Astrocyte of the hippocampus (primary cell): ENCODE data around the gene FOXK2.

ENCODE experiments used
- DNase-seq: peaks from one replicate; pipeline ENCODE4 v3.0.0; 2011; ENCODE audit warnings: low read depth, low spot score

FOXK2 gene

DNA sequence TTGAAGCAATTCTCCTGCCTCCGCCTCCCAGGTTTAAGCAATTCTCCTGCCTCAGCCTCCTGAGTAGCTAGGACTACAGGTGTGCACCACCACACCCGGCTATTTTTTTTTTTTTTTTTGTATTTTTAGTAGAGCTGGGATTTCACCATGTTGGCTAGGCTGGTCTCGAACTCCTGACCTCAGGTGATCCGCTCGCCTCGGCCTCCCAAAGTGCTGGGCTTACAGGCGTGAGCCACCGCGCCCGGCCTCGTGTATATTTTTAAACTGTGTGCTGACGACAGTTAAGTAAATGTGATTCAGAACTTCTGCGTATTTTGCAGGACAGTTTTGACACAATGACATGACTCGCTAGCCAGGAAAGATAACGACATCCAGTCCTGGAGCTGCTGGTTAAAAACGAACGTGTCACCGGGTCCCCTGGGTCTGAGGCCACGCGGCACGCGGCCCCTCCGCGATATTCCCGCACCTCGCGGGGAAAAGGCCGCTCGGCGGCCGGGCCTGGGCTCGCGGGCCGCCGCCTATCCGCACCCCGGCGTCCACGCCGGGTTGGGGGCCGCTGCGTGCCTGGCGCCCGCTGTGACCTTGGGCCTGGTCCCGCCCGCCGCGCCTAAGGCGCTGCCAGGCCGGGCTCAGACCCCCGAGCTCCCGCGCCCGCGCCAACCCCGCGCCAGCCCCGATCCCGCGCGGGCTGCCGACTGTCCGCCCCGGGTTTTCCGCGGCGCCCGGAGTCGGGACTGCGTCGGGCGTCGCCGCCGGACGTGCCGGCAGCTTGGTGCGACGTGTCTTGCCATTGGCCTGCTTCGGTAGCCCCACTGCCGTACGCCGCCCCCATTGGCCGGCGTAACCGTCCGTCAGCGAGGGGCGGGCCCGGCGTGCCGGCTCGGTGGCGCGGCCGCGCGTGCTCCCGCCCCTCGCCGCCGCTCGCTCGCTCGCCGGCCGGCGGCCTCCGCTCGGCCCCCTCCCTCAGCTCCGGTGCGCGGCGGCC, at the start of gene FOXK2:
Gene FOXK2 (plus strand): TSS at position 907 of the 985 bp plus-strand sequence. CDS start 157 bp downstream, outside the sequence.
- DNase-seq: peak; percentile 99

DNA sequence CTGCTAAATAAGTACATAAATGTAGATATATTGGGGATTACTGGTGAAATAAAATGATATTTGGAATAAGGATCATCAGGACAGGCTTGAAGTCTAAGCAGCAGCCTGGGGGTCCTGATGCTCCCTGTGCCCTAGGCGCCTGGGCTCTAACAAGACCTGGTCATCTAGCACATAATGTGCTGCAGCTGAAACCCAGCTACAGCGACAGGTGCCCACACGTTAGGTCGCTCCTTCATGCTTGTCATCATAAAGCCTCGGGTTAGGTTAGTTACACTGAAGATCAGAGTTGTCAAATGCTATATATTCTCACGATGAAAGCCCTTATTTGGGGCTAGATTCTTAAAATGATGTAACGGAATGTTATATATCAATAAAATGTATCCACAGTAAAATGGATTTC, 49.5 kb upstream of the FOXK2 start:
- no peak for DNase-seq

DNA sequence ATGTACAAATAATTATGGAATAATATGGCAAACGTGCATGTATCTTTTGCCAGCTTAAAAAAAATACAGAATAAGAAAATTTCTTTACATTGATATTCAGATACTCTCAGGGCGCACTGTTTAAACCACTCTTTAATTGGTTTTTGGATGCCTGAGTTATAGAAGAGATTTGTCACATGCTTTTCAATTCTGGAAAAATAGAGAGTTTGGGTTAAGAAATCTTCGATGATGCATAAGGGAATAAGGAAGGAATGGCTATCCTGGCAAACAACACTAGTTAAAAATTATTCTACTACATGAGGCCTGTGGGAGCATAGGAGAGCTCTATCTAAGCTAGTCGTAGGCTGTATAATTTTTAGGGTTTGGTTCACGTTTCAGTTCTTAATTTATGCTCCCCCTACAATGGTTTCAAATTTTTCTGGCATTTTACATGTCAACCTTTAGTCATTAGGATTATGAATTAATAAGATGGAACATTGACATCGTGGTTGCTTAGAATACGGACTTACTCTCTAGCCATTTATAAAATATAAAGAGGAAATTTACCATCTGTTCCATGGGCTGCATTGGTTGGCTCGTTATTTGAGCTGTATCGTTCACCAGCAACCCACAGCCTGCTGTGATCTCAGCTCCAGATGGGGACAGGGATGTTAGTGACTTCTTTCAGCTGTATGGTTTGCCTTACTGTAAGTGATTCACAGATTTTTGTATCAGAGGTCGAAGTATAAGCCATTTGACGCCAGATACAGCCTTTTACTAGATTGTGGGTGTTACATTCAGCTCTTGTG, 45.1 kb upstream of the FOXK2 start:
- DNase-seq: no peak

DNA sequence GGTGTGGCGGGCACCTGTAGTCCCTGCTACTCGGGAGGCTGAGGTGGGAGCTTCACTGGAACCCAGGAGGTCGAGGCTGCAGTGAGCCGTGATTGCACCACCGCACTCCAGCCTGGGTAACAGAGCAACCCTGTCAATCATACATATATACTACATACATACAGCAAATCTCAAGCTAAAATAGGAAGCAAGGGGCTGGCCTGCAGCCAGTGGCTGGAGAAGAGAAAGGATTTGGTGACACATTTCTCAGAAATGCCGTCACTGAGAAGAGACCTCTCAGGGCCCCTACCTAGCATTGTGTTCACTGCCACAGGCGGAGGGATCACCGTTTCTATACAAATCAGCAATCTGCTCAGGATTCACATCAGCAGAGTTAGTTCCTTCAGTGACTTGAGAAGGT, 44.1 kb upstream of the FOXK2 start:
- DNase-seq: peak; percentile 57

DNA sequence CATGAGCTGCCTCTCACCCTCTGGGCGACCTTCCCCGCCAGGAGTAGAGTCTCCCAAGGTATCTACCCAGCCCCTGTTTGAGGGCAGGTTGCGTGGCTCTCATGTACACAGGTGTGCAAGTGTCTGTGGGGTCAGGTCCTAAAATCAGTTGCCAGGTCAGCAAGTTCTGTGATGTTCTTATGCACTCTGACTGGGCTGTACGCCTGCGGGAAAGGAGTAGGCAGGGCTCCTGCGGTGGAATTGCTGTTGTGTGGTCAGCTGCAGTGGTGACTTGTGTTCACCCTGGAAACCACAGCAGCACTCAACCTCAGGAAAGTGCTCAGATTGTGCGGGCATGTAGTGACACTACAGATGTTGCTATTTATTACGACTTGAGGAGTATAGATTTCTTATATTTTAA, 41.6 kb upstream of the FOXK2 start:
- DNase-seq: peak; percentile 46

DNA sequence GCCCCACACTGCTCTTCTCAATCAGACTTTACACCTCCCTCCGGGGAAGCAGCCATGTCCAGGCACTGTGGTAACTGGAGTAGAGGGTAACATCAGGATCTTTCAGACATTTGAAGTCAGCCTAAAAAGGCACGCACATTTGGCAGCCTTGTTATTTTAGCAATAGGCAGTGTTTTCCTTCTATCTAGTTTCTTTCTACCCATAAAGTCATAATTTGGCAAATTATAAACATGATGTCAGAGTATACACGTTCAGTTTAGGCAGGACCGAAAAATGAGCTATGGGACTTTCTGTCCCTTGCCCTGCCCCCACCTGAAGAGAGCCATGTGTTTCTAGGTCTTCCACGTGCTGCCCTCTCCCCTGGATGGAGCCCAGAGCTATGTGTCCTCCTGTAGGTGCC, 39.9 kb upstream of the FOXK2 start:
- DNase-seq: no peak

DNA sequence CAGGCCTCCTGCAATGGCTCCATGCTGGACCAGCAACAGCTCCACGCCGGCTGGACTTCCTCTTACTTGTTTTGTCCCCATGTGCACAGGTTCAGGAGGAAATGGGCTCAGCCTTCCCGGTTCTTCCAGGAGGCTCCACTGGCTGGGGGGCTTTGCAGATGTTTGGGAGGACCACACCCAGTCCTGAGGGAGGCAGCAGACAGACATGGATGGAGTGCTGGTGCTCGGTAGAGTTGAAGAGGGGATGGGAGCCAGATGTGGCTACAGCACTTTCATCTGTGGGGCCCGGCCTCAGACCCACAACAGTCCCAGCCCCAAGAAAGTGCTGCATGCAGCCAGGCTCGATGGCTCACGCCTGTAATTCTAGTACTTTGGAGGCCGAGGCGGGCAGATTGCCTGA, 39.2 kb upstream of the FOXK2 start:
- DNase-seq: no peak

DNA sequence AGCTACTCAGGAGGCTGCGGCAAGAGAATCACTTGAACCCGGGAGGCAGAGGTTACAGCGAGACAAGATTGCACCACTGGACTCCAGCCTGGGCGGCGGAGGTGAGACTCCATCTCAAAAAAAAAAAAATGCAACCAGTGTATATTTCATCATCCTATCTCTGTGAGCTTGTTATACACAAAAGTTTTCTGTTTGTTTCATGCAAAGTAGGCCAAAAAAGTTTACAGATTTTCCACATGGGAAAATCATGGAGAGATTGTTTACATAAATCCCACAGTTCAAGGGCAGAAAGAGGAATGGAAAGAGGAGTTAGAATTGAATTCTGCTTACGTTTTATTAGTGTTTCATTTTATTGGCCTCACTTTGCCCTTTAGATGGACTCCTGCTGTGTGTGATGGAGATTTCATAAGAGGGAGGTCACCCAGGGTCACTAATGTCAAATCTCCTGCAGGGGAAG, 36.3 kb upstream of the FOXK2 start:
- no peak for DNase-seq

DNA sequence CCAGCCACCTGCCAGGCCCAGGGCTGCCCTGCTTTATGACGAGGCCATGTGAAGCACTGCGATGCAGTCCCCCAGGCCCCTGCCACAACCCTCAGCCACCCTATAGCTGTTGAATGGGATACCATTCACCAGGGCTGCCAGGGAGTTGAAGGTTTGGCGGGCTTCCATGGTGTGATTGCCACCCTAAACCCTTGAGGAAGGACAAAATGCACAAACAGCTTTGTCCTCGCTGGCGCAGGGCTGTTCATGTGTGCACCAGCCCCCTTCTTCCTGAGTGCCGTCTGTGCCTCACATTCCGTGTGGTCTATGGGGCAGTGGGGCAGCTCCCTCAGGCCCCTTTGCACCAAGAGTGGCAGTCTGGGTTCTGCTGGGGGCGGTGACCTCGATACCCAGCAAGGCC, 35.7 kb upstream of the FOXK2 start:
- no peak for DNase-seq

DNA sequence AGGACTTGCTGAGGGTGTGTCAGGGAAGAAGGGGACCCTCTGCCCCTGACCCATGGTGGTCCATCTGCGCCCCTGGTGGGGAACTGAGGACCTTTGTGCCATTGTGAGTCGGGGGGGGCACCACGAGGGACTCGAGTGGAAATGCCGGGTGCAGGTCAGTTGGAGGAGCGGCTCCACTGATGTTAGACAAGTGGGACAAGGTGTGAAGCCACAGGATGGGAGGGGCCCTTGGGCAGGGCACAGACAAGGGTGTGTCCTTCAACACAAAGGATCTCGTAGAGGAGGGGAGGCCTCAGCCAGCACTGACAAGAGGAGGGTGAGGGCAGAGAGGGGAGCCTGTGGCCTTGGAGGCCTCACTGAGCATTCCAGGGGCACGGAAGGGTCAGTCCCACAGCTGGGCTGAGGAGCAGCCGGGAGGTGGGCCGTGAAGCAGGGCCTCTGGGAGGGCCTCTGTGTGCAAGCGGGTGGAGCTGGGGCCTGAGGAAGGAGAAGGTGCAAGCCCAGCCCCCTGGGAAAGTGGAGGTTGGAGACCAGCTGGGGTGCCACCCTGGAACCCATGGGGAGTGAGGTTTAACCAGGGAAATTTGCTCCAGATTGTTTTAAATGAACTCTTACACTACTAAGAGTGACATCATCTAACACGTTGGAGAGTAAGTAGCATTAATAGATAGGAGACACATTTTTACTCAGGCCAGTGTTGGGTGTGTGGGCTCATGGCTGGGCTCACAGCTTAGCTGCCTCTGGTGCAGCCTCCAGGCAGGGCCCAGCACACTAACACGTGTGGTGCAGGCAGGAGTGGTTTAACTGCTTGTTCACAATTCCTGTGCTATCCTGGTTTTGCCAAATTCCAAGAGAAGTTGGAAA, 33.1 kb upstream of the FOXK2 start:
- no peak for DNase-seq

DNA sequence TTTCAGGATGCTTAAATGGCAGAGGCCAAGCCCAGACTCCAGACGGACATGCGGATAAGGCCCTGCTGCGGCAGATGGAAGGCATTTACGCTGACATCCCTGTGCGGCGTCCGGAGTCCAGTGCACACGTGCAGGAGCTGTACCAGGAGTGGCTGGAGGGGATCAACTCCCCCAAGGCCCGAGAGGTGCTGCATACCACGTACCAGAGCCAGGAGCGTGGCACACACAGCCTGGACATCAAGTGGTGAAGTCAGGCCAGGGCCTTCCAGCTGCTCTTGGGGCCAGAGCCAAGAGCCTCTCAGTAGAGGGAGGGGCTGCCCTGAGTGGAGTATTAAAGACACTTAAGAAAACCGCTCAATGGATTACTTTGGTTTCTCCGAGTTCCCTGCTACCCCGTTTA, 31.6 kb upstream of the FOXK2 start:
- DNase-seq: peak; percentile 16

DNA sequence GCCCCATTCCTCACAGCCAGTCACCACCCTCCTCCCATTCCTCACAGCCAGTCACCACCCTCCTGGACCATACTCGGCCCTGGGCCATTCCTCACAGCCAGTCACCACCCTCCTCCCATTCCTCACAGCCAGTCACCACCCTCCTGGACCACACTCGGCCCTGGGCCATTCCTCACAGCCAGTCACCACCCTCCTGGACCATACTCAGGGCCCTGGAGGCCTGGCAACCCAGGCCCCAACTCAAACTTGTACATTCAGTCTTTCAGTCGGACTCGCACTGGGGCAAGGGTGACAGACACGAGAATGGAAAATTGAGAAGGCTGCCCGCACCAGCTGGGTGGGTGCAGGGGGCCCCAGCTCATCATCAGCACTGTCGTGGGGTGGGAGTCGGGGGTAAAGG, 30.4 kb upstream of the FOXK2 start:
- peak; percentile 93 for DNase-seq

DNA sequence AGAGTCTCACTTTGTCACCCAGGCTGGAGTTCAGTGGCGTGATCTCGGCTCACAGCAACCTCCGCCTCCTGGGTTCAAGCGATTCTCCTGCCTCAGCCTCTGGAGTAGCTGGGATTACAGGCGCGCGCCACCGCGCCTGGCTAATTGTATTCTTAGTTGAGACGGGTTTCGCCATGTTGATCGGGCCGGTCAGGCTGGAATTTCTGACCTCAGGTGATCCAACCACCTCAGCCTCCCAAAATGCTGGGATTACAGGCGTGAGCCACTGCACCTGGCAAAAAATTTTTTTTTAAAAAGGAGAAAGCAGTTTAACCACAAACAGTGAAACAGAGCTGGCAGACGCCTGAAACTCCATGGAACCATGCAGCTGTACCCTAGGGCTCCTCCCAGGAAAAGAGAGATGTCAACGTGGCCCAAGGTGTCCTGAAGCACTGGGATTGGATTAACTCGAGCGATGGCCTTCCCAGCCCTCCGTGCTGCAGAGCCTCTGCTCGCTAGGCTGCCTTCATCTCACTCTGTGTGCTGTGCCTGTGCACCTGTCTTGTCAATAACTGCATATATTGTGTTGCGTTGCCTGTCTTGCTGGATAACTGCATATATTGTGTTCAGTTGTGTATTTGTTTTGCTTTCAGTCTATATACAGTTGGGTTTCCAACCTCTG, 29.6 kb upstream of the FOXK2 start:
- DNase-seq: no peak

DNA sequence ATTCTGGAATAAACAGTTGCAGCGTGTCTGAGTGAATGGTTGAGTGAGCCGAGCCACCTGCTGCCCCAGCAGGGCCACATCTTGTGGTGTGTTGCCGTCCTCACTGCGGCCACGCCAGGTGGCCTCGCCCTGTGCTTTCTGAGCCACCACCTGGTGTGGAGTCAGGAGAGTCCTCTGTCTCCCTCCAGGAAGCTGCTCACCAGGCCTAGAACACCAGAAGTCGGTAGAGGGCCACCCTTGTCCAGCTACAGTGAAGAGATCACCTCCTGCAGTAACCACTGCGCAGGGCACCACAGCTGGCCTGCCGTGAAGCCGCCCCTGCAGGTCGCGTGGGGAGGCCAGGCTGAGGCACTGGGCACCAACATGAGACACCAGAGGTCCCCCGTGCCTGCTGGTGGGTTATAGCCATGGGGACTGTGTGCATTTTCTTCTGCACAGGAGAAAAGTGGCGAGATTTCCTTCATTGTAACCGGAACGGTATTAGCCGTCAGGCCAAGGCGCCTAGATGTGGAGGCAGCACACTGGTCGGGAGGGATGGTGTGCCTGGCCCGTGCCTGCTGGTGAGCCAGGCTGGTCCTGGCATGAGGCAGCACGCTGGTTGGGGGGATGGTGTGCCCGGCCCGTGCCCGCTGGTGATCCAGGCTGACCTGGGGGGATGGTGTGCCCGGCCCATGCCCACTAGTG, 28.9 kb upstream of the FOXK2 start:
- no peak for DNase-seq

DNA sequence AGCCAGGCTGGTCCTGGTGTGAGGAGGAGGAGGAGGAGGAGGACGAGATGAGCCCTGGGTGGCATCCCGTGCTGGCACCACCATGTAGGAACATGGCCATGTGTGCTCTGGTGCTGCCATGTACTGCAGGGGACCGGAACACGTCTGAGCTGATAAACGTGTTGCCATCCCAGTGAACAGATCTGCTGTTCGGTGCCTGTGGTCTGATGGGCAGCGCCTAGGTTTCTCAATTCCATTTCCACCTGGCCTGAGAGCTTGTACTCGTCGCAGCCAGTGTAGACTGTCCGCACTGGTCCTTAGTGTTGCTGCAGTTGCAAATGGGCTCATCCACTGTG, 28.4 kb upstream of the FOXK2 start:
- no peak for DNase-seq

DNA sequence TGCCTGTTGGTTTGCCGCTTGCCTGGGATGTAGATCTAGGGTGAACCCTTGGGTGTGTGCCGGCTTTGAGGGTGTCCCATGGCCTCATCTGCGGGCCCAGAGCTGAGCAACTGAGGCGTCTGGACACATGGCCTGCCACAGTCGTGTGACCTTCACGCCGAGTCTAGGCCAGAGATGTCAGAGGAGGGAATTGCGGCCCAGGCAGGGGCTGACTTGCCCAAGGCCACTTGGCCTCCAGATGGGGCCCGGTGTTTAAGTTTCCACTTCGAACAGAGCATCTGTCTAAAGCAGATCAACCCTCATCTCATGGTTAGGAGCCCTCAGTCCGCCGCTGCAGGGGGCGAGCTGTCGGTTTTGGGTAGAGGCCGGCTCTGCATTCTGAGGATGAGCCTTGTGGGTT, 28.0 kb upstream of the FOXK2 start:
- DNase-seq: no peak

DNA sequence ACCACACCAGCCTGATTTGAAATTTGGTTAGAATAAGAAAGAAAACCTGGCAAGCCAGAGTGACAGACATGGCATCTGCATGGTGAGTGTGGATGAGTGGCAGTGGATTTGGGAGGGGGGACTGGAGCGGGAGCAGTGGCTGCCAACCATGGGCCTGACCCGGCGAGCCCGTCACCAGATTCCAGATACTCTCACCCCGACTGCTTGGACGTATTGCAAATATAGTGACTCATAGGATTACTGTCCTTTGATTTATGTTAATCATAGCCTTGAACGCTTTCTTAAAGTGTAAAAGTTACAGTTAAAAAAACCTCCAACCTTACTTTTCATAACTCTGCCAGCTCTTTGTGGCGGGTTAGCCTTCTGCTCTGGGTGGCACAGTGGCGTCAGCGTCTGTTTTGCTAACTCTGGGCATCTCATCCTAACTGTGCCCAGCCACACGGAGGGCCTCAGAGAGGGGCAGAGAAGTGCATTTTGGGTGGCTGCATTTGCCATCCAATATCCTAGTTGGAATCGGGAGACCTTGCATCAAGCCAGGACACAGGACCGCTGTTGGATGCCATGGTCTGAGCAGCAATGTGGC, 26.8 kb upstream of the FOXK2 start:
- peak; percentile 77 for DNase-seq

DNA sequence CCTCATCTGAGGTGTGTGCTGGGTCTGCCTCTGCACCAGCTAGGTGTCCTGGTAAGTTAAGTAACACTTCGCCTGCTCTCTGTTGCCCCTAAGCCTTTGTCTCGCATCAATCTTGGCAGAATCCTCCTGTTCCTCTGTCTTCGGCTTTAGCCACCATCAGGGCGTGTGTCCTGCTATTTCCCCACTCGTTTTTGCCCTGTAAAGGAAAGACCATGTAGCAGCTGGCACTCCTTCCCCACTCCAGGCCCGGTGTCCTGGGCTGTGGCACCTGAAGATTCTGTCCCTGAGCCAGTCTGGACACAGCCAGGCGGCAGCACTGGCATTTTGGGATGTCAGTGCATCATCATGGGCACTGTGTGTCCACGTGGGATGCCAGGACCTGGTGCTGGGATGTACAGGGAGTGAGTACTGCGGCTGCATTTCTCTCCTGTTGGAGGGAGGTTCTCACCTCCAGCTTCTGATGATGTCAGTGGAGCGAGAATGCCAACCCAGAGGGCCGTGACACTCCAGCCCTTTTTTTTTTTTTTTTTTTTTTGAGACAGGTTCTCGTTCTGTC, 26.2 kb upstream of the FOXK2 start:
- peak; percentile 28 for DNase-seq

DNA sequence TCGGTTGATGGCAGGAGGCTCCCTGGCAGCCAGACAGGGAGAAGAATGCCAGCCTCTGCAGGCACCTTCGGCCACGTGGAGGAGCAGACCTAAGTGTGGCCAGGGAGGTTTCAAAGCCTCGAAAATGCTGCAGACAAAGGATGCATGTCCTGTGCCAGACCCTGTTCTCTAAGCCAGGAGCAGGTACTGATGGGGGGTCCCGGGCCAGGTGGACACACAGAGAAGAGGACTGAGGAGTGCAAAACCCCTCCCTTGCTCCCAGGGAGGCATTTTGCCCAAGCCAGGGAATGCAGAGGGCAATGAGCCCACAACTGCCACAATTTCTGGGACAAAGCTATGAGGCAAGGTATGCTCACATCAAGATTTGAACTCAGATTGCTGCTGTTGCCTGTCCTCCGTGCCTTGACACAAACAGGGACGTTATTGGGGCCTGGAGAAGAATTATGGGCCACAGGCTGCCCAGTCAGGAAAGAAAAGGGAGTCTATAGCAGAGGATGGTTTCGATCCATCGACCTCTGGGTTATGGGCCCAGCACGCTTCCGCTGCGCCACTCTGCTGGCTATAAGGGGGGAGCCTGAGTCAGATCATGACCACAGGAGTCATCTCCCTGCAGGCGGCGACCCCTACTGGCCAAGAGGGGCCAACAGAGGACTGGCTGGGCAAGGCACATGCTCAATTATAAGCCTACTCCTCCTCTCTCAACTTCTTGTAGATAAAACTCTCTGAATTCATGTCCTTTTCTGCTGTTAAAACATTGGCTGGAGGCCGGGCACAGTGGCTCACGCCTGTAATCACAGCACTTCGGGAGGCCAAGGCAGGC, 25.1 kb upstream of the FOXK2 start:
- peak; percentile 95 for DNase-seq
